Immature natural killer cell (primary cell): ENCODE data around the gene GNAS-AS1. TPM values are rescaled to one million over a fixed set of nuclear protein-coding genes. Genes with fewer than 3 reads are reported as not detected.

Experiments
- DNase-seq, 3 donors: peaks; one replicate each; pipeline ENCODE4 v3.0.0; 2022; ENCODE audit warnings: mixed read lengths in 1 of 3
- H3K27ac Mint-ChIP-seq, 6 donors: one replicate each; pipeline ENCODE4 v1.8.0; 2020; ENCODE audit warnings: mixed read lengths in 6 of 6, mild to moderate bottlenecking in 5 of 6, inconsistent platforms in 4 of 6, moderate library complexity in 3 of 6
- H3K27me3 Mint-ChIP-seq, 3 donors: one replicate each; pipeline ENCODE4 v1.8.0; 2020 to 2021; ENCODE audit warnings: low read depth in 3 of 3, mild to moderate bottlenecking in 3 of 3, mixed read lengths in 3 of 3, moderate library complexity in 3 of 3, inconsistent platforms in 1 of 3
- H3K36me3 Mint-ChIP-seq, 3 donors: one replicate each; pipeline ENCODE4 v1.8.0; 2020; ENCODE audit warnings: mixed read lengths in 3 of 3, inconsistent platforms in 2 of 3, mild to moderate bottlenecking in 2 of 3
- H3K4me1 Mint-ChIP-seq, 2 donors: one replicate each; pipeline ENCODE4 v1.8.0; 2020; ENCODE audit warnings: inconsistent platforms in 2 of 2, mild to moderate bottlenecking in 2 of 2, mixed read lengths in 2 of 2, moderate library complexity in 1 of 2
- H3K4me3 Mint-ChIP-seq, 5 donors: one replicate each; pipeline ENCODE4 v1.8.0; 2020; ENCODE audit warnings: mild to moderate bottlenecking in 5 of 5, mixed read lengths in 5 of 5, inconsistent platforms in 3 of 5, moderate library complexity in 3 of 5
- H3K9me3 Mint-ChIP-seq, 6 donors: one replicate each; pipeline ENCODE4 v1.8.0; 2020; ENCODE audit warnings: mild to moderate bottlenecking in 6 of 6, mixed read lengths in 6 of 6, inconsistent platforms in 4 of 6, moderate library complexity in 3 of 6
- polyA plus RNA-seq, 3 donors: library from polyadenylated mRNA; unstranded; fragments of 300-500 nt; fragmentation: Illumina TruSeq; gene quantifications; one replicate each; pipeline ENCODE4 v1.2.3, GENCODE V29; 2021

Gene GNAS-AS1
- polyA plus RNA-seq, 3 donors from 2014 or later: not detected

- H3K4me3 Mint-ChIP-seq: no peak overlapping the region
- no peaks in the 10 kb centered on the region for H3K36me3 Mint-ChIP-seq
- DNase-seq: no peak
- no peak overlapping the region for H3K27ac Mint-ChIP-seq
- H3K4me1 Mint-ChIP-seq: peaks cover 2 to 11% of the 10 kb centered on the region in 2 donors
- H3K27me3 Mint-ChIP-seq: peaks cover 13 to 23% (median 20%) of the 10 kb centered on the region in 3 donors
- H3K9me3 Mint-ChIP-seq: no peaks in the 10 kb centered on the region
Measured at GRCh38 chr20:58843128-58843556, 7.6 kb downstream of the GNAS-AS1 start.

GRCh38 chr20:58842276-58842675, 8.4 kb downstream of the GNAS-AS1 start:
- Mint-ChIP-seq H3K4me3 (no peak overlapping the region), H3K4me1 (peaks cover 10 to 14% of the 10 kb centered on the region in 2 donors), H3K27me3 (peaks cover 18 to 20% (median 20%) of the 10 kb centered on the region in 3 donors), H3K9me3 (no peaks in the 10 kb centered on the region), H3K27ac (no peak overlapping the region), H3K36me3 (no peaks in the 10 kb centered on the region)
- DNase-seq: no peak

GRCh38 chr20:58841539-58842264, 9.0 kb downstream of the GNAS-AS1 start:
- no peaks in the 10 kb centered on the region for H3K9me3 Mint-ChIP-seq

GRCh38 chr20:58840816-58841538, 9.7 kb downstream of the GNAS-AS1 start:
- H3K27me3 Mint-ChIP-seq: peaks cover 20 to 21% (median 20%) of the 10 kb centered on the region in 3 donors
- no peak overlapping the region for H3K27ac Mint-ChIP-seq
- H3K9me3 Mint-ChIP-seq: no peaks in the 10 kb centered on the region

More at GRCh38 chr20:58841539-58842264, 9.0 kb downstream of the GNAS-AS1 start:
- H3K27ac Mint-ChIP-seq: no peak overlapping the region
- no peaks in the 10 kb centered on the region for H3K36me3 Mint-ChIP-seq
- H3K4me1 Mint-ChIP-seq: peaks cover 12 to 18% of the 10 kb centered on the region in 2 donors
- DNase-seq: no peak
- H3K4me3 Mint-ChIP-seq: no peak overlapping the region
- peaks cover 15 to 20% (median 20%) of the 10 kb centered on the region in 3 donors for H3K27me3 Mint-ChIP-seq

GRCh38 chr20:58839991-58840747, 10.5 kb downstream of the GNAS-AS1 start:
- Mint-ChIP-seq H3K27me3 (peaks cover 18 to 22% (median 20%) of the 10 kb centered on the region in 3 donors), H3K4me1 (peaks cover 12 to 25% of the 10 kb centered on the region in 2 donors), H3K4me3 (no peak overlapping the region), H3K36me3 (no peaks in the 10 kb centered on the region), H3K9me3 (no peaks in the 10 kb centered on the region), H3K27ac (no peak overlapping the region)
- DNase-seq: no peak

More at GRCh38 chr20:58840816-58841538, 9.7 kb downstream of the GNAS-AS1 start:
- DNase-seq: no peak
- H3K36me3 Mint-ChIP-seq: no peaks in the 10 kb centered on the region
- no peak overlapping the region for H3K4me3 Mint-ChIP-seq
- H3K4me1 Mint-ChIP-seq: peaks cover 12 to 24% of the 10 kb centered on the region in 2 donors

- Mint-ChIP-seq H3K27me3 (peaks cover 14 to 22% (median 20%) of the 10 kb centered on the region in 3 donors), H3K4me3 (no peak overlapping the region)
Measured at GRCh38 chr20:58839474-58839874, 11.2 kb downstream of the GNAS-AS1 start.

GRCh38 chr20:58838174-58838573, 12.5 kb downstream of the GNAS-AS1 start:
- Mint-ChIP-seq H3K36me3 (no peaks in the 10 kb centered on the region), H3K27me3 (peaks cover 8 to 24% (median 23%) of the 10 kb centered on the region in 3 donors), H3K9me3 (no peaks in the 10 kb centered on the region), H3K27ac (peak overlapping the region in 1 of 6 donors; percentile 44), H3K4me1 (peaks cover 12 to 25% of the 10 kb centered on the region in 2 donors), H3K4me3 (no peak overlapping the region)
- no peak for DNase-seq

More at GRCh38 chr20:58839474-58839874, 11.2 kb downstream of the GNAS-AS1 start:
- Mint-ChIP-seq H3K36me3 (no peaks in the 10 kb centered on the region), H3K9me3 (no peaks in the 10 kb centered on the region), H3K4me1 (peaks cover 12 to 25% of the 10 kb centered on the region in 2 donors), H3K27ac (no peak overlapping the region)
- DNase-seq: peak in 1 of 3 donors; percentile 17

GRCh38 chr20:58837717-58838116, 13.0 kb downstream of the GNAS-AS1 start:
- H3K9me3 Mint-ChIP-seq: no peaks in the 10 kb centered on the region
- H3K27ac Mint-ChIP-seq: peak overlapping the region in 2 of 6 donors; percentile 44 to 73
- peak; percentile 20 to 40 (median 36) for DNase-seq
- peak overlapping the region in 2 of 5 donors; percentile 40 to 42 for H3K4me3 Mint-ChIP-seq
- peaks cover 7 to 24% (median 22%) of the 10 kb centered on the region in 3 donors for H3K27me3 Mint-ChIP-seq
- H3K4me1 Mint-ChIP-seq: peaks cover 12 to 25% of the 10 kb centered on the region in 2 donors
- H3K36me3 Mint-ChIP-seq: no peaks in the 10 kb centered on the region

- Mint-ChIP-seq H3K4me3 (no peak overlapping the region), H3K27me3 (peaks cover 5 to 18% (median 18%) of the 10 kb centered on the region in 3 donors), H3K36me3 (no peaks in the 10 kb centered on the region), H3K4me1 (peaks cover 12 to 25% of the 10 kb centered on the region in 2 donors), H3K27ac (no peak overlapping the region), H3K9me3 (no peaks in the 10 kb centered on the region)
- no peak for DNase-seq
Measured at GRCh38 chr20:58836616-58837204, 14.0 kb downstream of the GNAS-AS1 start.

- DNase-seq: no peak
- Mint-ChIP-seq H3K36me3 (no peaks in the 10 kb centered on the region), H3K4me3 (no peak overlapping the region), H3K27ac (no peak overlapping the region), H3K9me3 (no peaks in the 10 kb centered on the region), H3K27me3 (peaks cover 4 to 21% (median 16%) of the 10 kb centered on the region in 3 donors), H3K4me1 (peaks cover 14 to 25% of the 10 kb centered on the region in 2 donors)
Measured at GRCh38 chr20:58835231-58835630, 15.5 kb downstream of the GNAS-AS1 start.

GRCh38 chr20:58833921-58834320, 16.8 kb downstream of the GNAS-AS1 start:
- H3K27me3 Mint-ChIP-seq: peaks cover 4 to 21% (median 14%) of the 10 kb centered on the region in 3 donors
- H3K36me3 Mint-ChIP-seq: no peaks in the 10 kb centered on the region
- H3K9me3 Mint-ChIP-seq: no peaks in the 10 kb centered on the region
- no peak overlapping the region for H3K4me3 Mint-ChIP-seq
- no peak overlapping the region for H3K27ac Mint-ChIP-seq
- H3K4me1 Mint-ChIP-seq: peaks cover 13 to 25% of the 10 kb centered on the region in 2 donors
- DNase-seq: no peak

- no peaks in the 10 kb centered on the region for H3K36me3 Mint-ChIP-seq
- no peak overlapping the region for H3K4me3 Mint-ChIP-seq
- H3K27ac Mint-ChIP-seq: no peak overlapping the region
- no peak for DNase-seq
- H3K9me3 Mint-ChIP-seq: no peaks in the 10 kb centered on the region
- peaks cover 4 to 13% (median 13%) of the 10 kb centered on the region in 3 donors for H3K27me3 Mint-ChIP-seq
- peaks cover 5 to 15% of the 10 kb centered on the region in 2 donors for H3K4me1 Mint-ChIP-seq
Measured at GRCh38 chr20:58832457-58832856, 18.2 kb downstream of the GNAS-AS1 start.

- Mint-ChIP-seq H3K4me3 (no peak overlapping the region), H3K36me3 (no peaks in the 10 kb centered on the region), H3K27ac (no peak overlapping the region), H3K4me1 (peaks cover 0 to 2% of the 10 kb centered on the region in 2 donors), H3K27me3 (peaks cover 4 to 14% (median 6%) of the 10 kb centered on the region in 3 donors), H3K9me3 (no peaks in the 10 kb centered on the region)
- DNase-seq: no peak
Measured at GRCh38 chr20:58829531-58829941, 21.2 kb downstream of the GNAS-AS1 start.
